Measurements from ENCODE around the gene NAV2.
"Not testable (repeated sequence)": the region's sequence is repeated elsewhere in the genome, so short reads cannot be mapped to it uniquely, and the experiment has no call there.

NAV2 gene

GRCh38 chr11:19907008-19907579 is 194.5 kb downstream of the NAV2 start:
- DNase-seq = no peak

DNA sequence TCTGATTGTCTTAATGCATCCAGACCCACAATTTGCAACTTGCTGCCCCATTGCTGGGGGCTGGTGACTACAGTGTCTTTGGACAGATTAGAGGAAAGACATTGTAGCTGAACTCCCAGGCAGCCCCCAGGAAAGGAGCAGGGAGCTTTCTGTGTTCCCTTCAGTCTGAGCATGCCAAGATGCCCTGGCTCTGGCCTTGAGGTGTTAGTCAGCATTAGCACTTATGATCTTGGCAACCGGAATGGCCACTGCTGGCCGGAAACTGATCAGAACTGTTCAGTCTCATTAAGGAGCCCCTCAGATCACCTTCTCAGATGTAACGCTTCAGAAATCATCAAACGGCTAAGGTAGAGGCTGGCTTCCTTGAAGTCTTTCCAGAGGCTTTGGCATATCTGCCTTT is 195.2 kb downstream of the NAV2 start:
- DNase-seq = no peak

- no peak for DNase-seq
Observed at GRCh38 chr11:19910931-19911330, 198.3 kb downstream of the NAV2 start.

- DNase-seq = no peak
Observed at GRCh38 chr11:19912115-19912957, 199.7 kb downstream of the NAV2 start.

- no peak for DNase-seq
Observed at GRCh38 chr11:19912958-19913892, 200.6 kb downstream of the NAV2 start.

- DNase-seq = no peak
Observed at GRCh38 chr11:19913893-19914249, 201.2 kb downstream of the NAV2 start.

DNA sequence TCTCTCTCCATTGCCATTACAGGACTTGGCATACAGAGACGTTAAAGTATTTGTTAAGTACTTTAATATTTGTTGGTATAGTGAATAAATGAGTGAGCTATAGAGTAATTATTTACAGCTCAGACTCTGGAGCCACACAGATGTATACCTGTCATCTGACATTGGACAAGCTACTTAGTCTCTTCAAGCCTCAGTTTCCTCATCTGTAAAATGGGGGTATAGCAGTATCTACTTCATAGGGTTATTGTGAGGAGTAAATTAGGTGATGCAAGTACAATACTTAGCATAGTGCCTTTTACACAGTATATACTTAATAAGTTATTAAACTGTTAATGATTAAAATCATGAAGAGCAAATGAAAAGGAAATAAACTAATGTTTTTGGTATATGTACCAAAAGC is 203.2 kb downstream of the NAV2 start:
- DNase-seq = no peak

GRCh38 chr11:19917069-19917468 is 204.4 kb downstream of the NAV2 start:
- no peak for DNase-seq

GRCh38 chr11:19918302-19919049 is 205.8 kb downstream of the NAV2 start:
- peak; percentile 80 for DNase-seq

DNA sequence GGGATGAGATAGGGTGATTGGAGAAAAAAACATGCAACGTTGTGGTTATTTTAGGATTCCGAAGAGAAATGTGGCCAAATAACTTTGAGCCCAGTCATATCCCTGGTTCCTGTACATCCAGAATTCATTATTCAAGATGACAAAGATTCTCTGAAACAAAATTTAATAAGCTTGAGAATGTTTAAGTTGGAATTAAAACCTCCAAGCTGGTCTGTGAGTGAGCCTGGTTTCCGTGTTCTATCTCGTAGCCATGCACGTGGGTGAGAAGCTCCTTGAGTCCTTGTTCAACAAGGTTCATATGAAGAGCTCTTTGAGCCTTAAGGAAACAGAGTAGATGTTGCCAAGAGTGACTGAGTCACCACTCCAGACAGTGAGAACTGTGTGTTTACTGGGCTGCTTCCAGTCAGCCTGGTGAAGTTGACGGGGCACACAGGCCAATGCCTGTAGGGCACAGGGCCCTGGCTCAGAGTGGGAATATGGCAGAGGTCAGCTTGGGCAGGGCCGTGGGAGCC is 206.5 kb downstream of the NAV2 start:
- peak; percentile 98 for DNase-seq

DNA sequence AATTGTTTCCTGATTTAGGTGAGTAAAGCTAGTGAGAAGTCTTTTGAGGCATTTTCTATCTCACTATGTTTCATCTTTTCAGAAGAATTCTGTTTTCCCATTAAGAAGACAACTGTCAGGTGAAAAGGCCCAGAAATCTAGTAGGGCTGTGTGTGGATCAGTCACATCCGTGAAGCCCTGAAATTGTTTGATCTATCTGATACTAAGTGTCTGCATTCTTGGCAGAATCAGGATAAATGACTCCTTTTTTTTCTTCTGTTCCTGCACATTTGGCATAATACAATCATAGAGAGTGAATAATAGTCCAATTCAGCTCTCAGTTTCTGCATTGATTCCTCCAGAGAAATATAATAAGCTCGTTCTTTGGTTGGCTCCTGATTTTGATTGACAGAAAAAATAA is 208.3 kb downstream of the NAV2 start:
- no peak for DNase-seq

DNA sequence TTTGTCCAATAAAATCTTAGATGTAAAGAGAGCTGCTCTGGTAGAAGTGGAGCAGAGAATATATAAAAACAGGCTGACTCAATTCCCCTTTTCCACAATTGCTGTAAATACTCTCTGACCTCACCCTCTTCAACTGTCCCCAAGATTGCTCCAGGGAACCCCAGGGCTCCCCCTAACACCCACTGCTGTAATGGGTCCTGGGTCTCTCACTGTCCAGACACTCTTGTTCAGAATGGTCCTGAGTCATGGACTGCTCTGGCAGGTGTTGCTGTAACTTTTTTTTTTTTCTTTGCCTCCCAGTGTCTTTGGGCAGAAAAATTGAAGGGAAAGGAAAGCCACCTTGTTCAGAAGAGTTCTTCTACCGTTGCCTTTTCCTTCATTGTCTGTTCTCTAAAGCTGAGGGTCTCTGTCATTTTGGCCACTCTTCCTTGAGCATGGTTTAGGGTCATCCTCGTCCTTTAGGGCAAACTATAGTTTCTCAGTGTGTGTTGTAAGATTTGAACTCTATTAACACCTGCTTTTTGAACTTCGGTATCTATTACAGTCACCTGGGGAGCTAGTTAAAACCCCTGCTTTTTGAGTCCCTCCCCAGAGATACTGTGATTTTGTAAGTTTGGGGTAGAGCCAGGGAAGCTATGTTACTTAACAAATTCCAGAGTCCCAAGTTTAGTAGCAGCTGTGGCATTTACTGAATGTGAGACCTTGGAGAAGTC is 209.5 kb downstream of the NAV2 start:
- DNase-seq = no peak

- peak; percentile 37 for DNase-seq
Observed at GRCh38 chr11:19922689-19923035, 210.0 kb downstream of the NAV2 start.

GRCh38 chr11:19923626-19924025 is 211.0 kb downstream of the NAV2 start:
- peak; percentile 76 for DNase-seq

GRCh38 chr11:19924311-19924710 is 211.7 kb downstream of the NAV2 start:
- DNase-seq = no peak

GRCh38 chr11:19924716-19925115 is 212.1 kb downstream of the NAV2 start:
- DNase-seq = peak; percentile 31

- not testable (repeated sequence) for DNase-seq
Observed at GRCh38 chr11:19927403-19927802, 214.8 kb downstream of the NAV2 start.

- peak; percentile 87 for DNase-seq
Observed at GRCh38 chr11:19929147-19929546, 216.5 kb downstream of the NAV2 start.

DNA sequence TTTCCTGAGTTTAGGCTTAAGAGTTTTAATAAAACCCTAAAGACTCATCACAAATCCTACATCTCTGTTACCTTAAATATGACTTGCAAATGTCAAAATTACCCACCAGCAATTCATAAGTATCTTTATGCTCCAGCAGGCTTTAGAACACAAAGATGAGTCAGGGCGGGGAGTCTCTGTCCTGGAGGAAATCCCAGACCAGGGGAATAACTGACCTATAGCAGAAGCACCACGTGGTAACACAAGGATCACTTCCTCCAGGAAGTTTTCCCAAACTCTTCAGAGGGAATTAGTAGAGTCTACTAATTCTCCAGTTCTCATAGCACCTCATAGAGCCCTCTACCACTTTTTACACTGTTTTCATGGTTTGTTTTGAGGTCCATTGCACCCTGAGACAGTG is 217.0 kb downstream of the NAV2 start:
- peak; percentile 58 for DNase-seq

DNA sequence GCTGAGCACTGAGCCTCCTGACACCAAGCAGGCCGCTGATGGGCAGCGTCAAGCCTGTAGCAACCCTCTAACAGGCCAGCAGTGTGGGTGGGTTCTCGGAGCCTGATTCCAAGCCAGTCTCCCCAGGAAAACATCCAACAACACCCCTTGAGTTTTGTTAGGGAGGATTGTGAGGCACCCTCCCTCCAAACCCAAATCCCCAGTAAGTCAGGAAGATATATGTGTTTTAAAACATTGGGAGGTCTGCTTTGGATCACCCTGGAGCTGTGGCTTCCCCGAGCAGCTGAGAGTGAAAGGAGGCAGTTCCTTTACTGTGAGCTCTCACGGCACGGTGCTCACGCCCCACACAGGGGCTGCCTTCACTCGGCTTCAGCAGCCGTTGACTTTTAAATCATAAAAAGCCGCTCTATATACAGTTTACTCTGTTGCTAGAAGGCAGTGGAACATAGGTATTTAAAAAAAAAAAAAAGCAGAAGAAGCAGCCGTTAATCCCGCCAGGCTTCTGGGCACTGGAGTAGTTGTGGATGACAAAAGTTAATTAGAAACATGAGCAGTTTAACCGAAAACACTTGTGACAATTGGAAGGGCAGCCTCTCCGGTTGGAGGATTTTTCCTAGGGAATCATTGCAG is 218.6 kb downstream of the NAV2 start:
- DNase-seq = peak; percentile 86

- DNase-seq = no peak
Observed at GRCh38 chr11:19931771-19932369, 219.2 kb downstream of the NAV2 start.

All from fibroblast of skin of scalp (primary cell).